Activated T-cell treated with anti-CD3 and anti-CD28 coated beads, Interleukin-2, amount 50 U/mL, for 4 hours (primary cell): ENCODE results near the gene SLC9A9. TPM values are rescaled to one million over a fixed set of nuclear protein-coding genes. Genes with fewer than 3 reads are reported as not detected.

Experiments used
- ATAC-seq, 2 donors: fragments of 200-7000 bp; cut with Tn5 transposase; one replicate each; pipeline ENCODE4 v1.10.0; 2021
- DNase-seq: peaks from one replicate; pipeline ENCODE4 v3.0.0-alpha.2; 2020
- H3K27me3 Mint-ChIP-seq: one replicate; pipeline ENCODE4 v1.8.0; 2021; ENCODE audit warnings: low read depth, mixed read lengths
- H3K36me3 Mint-ChIP-seq: one replicate; pipeline ENCODE4 v1.8.0; 2022; ENCODE audit warnings: mixed read lengths; ENCODE audit not compliant: insufficient read depth
- H3K4me1 Mint-ChIP-seq: one replicate; pipeline ENCODE4 v1.8.0; 2021; ENCODE audit warnings: low read depth, mixed read lengths
- H3K4me3 Mint-ChIP-seq: one replicate; pipeline ENCODE4 v1.8.0; 2021; ENCODE audit warnings: mild to moderate bottlenecking, moderate library complexity, mixed read lengths
- H3K9me3 Mint-ChIP-seq: one replicate; pipeline ENCODE4 v1.8.0; 2021; ENCODE audit warnings: mixed read lengths
- total RNA-seq, 3 donors: library from RNA; stranded (reverse); gene quantifications; one replicate each; pipeline ENCODE4 v1.2.1, GENCODE V29; 2021

SLC9A9 gene
- total RNA-seq, 3 donors from 2014 or later = 0.56 to 0.98 (median 0.87) TPM

DNA sequence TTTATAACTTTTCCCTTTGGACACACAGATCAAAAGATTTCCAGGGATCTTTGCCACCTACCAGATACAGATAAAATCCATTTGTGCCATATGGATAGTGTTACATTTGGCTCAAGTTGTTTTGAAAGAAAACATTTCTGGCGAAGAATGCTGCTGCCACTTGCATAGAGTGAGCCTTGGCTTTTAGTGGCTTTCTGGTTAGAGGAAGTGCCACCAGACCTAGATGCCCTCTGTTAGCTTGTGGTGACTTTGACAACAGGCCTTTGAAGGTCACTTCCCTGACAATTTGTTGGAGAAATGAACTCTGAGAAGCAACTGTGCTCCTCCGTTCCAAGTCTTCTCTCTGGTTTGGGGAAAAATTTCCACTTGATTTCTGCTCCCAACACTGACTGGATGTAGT, 570.7 kb downstream of the SLC9A9 start:
- H3K9me3 Mint-ChIP-seq = no peaks in the 10 kb centered on the region
- DNase-seq = no peak
- peaks cover 19% of the 10 kb centered on the region for H3K4me1 Mint-ChIP-seq
- peaks cover 4% of the 10 kb centered on the region for H3K36me3 Mint-ChIP-seq
- ATAC-seq = no peak
- no peak overlapping the region for H3K4me3 Mint-ChIP-seq
- no peaks in the 10 kb centered on the region for H3K27me3 Mint-ChIP-seq

DNA sequence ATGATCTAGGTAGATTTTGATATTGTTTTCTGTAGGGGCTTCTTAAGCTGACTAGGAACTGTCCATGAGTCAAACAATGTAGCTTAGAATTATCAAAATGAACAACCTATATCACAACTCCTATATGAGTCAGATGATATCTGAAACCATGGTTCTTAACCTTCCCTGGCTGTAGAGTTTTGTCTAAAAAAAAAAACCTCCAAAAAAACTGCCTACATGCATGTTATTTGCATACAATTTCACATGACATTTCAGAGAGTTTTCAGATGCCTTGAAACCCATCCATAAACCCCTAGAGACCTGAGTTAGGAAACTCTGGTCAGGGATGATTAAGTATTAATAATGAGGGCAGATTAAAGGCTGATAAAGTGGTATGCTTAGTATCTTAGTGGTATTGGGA, 571.7 kb downstream of the SLC9A9 start:
- H3K27me3 Mint-ChIP-seq = no peaks in the 10 kb centered on the region
- H3K9me3 Mint-ChIP-seq = no peaks in the 10 kb centered on the region
- peaks cover 14% of the 10 kb centered on the region for H3K4me1 Mint-ChIP-seq
- ATAC-seq (peak; percentile 81 to 92), DNase-seq (no peak)
- H3K36me3 Mint-ChIP-seq = peaks cover 4% of the 10 kb centered on the region
- H3K4me3 Mint-ChIP-seq = no peak overlapping the region

- Mint-ChIP-seq H3K4me1 (peaks cover 14% of the 10 kb centered on the region), H3K36me3 (peaks cover 4% of the 10 kb centered on the region), H3K9me3 (no peaks in the 10 kb centered on the region), H3K4me3 (no peak overlapping the region), H3K27me3 (no peaks in the 10 kb centered on the region)
- DNase-seq = no peak
- no peak for ATAC-seq
Observed at GRCh38 chr3:143273975-143274690, 574.1 kb downstream of the SLC9A9 start.

DNA sequence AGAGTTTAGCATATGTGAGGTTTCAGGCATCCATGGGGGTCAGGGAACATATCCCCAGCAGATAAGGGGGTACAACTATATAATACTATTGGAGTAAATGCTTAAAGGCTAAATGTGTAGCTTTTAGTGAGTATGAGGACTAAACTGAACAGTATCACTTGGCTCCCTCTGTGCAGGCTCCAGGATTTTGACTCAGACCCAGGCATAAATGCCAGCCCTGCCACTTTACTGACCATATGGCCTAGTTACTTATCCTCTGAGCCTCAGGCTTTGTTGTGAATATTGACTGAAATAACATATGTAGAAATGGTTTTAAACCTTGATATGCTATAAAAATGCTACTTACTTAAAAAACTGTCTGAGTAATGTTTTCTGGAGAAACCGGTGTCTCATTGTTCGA, 577.1 kb downstream of the SLC9A9 start:
- Mint-ChIP-seq H3K27me3 (no peaks in the 10 kb centered on the region), H3K4me3 (no peak overlapping the region), H3K36me3 (peaks cover 6% of the 10 kb centered on the region), H3K4me1 (peaks cover 3% of the 10 kb centered on the region), H3K9me3 (no peaks in the 10 kb centered on the region)
- no peak for ATAC-seq
- no peak for DNase-seq

GRCh38 chr3:143269741-143270140, 578.5 kb downstream of the SLC9A9 start:
- Mint-ChIP-seq H3K4me3 (no peak overlapping the region), H3K36me3 (peaks cover 14% of the 10 kb centered on the region), H3K4me1 (no peaks in the 10 kb centered on the region), H3K27me3 (no peaks in the 10 kb centered on the region), H3K9me3 (no peaks in the 10 kb centered on the region)
- DNase-seq = no peak
- ATAC-seq = no peak

- no peaks in the 10 kb centered on the region for H3K4me1 Mint-ChIP-seq
- H3K36me3 Mint-ChIP-seq = peaks cover 15% of the 10 kb centered on the region
- ATAC-seq (no peak), DNase-seq (no peak)
- no peaks in the 10 kb centered on the region for H3K9me3 Mint-ChIP-seq
- no peaks in the 10 kb centered on the region for H3K27me3 Mint-ChIP-seq
- no peak overlapping the region for H3K4me3 Mint-ChIP-seq
Observed at GRCh38 chr3:143267989-143268388, 580.3 kb downstream of the SLC9A9 start.

GRCh38 chr3:143266927-143267326, 581.3 kb downstream of the SLC9A9 start:
- no peaks in the 10 kb centered on the region for H3K9me3 Mint-ChIP-seq
- no peak for ATAC-seq

DNA sequence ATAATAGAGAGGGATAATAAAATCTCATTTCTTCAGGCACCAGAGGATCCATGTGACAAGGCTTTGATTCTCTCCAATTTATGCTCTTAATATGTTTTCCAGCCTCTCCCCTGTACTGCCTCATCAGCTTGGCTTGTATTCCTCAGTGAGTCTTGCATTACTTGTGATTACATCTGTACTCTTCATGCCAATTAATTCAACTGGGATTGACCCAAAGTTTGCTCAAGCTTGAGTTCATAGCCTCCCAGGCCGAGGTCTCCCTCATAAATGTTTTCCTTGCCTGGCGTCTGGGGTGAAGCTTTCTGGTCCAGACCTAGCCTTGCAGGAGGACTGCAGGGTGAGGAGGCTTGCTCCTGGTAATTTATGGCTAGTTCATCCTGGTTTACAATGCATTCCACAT, 581.8 kb downstream of the SLC9A9 start:
- ATAC-seq = no peak
- H3K27me3 Mint-ChIP-seq = no peaks in the 10 kb centered on the region
- H3K9me3 Mint-ChIP-seq = no peaks in the 10 kb centered on the region
- no peaks in the 10 kb centered on the region for H3K4me1 Mint-ChIP-seq
- no peak for DNase-seq
- H3K4me3 Mint-ChIP-seq = no peak overlapping the region
- peaks cover 15% of the 10 kb centered on the region for H3K36me3 Mint-ChIP-seq

More at GRCh38 chr3:143266927-143267326, 581.3 kb downstream of the SLC9A9 start:
- H3K4me3 Mint-ChIP-seq = no peak overlapping the region
- H3K4me1 Mint-ChIP-seq = no peaks in the 10 kb centered on the region
- no peaks in the 10 kb centered on the region for H3K27me3 Mint-ChIP-seq
- no peak for DNase-seq
- H3K36me3 Mint-ChIP-seq = peaks cover 15% of the 10 kb centered on the region

DNA sequence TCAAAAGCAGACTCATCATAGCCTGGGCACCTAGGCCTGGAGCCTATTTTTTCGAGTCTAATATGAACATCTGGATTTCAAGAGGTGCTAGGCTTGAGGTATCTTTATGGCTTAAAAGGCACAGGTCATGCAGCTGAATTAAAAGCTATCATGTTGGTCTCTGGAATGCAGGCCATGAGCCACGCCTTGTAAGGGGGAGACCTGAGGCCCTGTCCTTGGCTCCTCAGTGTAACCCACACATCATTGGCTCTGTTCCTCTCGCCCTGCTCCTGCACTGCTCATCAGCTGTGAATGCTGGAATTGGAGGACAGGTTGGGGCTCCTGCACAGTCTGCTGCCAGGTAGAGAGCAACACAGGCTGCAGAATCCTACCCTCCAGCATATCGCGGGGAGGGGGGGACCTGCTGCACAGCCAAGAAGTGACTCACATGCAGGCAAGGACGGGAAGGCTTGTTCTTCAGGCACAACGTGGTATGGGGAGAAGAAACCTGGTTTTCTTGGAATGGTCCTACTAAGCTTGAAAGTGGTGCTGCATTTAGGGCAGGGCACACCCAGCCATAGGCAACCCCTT, 582.7 kb downstream of the SLC9A9 start:
- H3K4me3 Mint-ChIP-seq = no peak overlapping the region
- DNase-seq (no peak), ATAC-seq (no peak)
- H3K36me3 Mint-ChIP-seq = peaks cover 15% of the 10 kb centered on the region
- no peaks in the 10 kb centered on the region for H3K27me3 Mint-ChIP-seq
- H3K9me3 Mint-ChIP-seq = no peaks in the 10 kb centered on the region
- H3K4me1 Mint-ChIP-seq = no peaks in the 10 kb centered on the region

- no peak for ATAC-seq
- Mint-ChIP-seq H3K36me3 (peaks cover 13% of the 10 kb centered on the region), H3K9me3 (no peaks in the 10 kb centered on the region), H3K4me3 (no peak overlapping the region), H3K4me1 (no peaks in the 10 kb centered on the region), H3K27me3 (no peaks in the 10 kb centered on the region)
- DNase-seq = no peak
Observed at GRCh38 chr3:143263852-143264513, 584.3 kb downstream of the SLC9A9 start.

GRCh38 chr3:143261848-143262247, 586.4 kb downstream of the SLC9A9 start:
- ATAC-seq (no peak), DNase-seq (no peak)
- no peaks in the 10 kb centered on the region for H3K4me1 Mint-ChIP-seq
- peaks cover 13% of the 10 kb centered on the region for H3K36me3 Mint-ChIP-seq
- no peaks in the 10 kb centered on the region for H3K9me3 Mint-ChIP-seq
- no peak overlapping the region for H3K4me3 Mint-ChIP-seq
- H3K27me3 Mint-ChIP-seq = no peaks in the 10 kb centered on the region

- H3K9me3 Mint-ChIP-seq = no peaks in the 10 kb centered on the region
- no peaks in the 10 kb centered on the region for H3K27me3 Mint-ChIP-seq
- H3K36me3 Mint-ChIP-seq = no peaks in the 10 kb centered on the region
- peaks cover 1% of the 10 kb centered on the region for H3K4me1 Mint-ChIP-seq
- DNase-seq (no peak), ATAC-seq (no peak)
- H3K4me3 Mint-ChIP-seq = no peak overlapping the region
Observed at GRCh38 chr3:143258692-143259091, 589.6 kb downstream of the SLC9A9 start.

GRCh38 chr3:143256416-143256815, 591.9 kb downstream of the SLC9A9 start:
- peaks cover 1% of the 10 kb centered on the region for H3K4me1 Mint-ChIP-seq
- H3K4me3 Mint-ChIP-seq = no peak overlapping the region
- H3K9me3 Mint-ChIP-seq = no peaks in the 10 kb centered on the region
- no peak for DNase-seq
- no peak for ATAC-seq
- H3K36me3 Mint-ChIP-seq = no peaks in the 10 kb centered on the region
- H3K27me3 Mint-ChIP-seq = no peaks in the 10 kb centered on the region

DNA sequence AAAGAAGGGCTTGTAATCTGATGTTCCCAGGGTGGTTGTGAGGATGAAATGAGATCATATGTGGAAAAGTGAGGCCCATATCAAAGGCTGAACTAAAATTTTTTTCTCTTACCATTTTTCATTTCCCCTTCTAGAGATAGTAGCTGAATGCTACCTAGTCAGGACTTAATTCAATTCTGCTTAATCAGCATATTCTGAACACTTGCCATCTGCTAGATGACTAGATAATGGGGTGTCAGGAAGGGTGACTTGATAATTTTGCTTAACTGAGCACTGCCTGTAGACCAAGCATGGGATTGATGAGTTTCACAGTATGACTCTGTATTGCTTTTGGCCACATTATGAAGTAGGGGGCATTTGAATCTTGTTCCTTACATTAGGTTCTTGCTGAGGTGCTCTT, 592.5 kb downstream of the SLC9A9 start:
- H3K4me1 Mint-ChIP-seq = peaks cover 1% of the 10 kb centered on the region
- H3K9me3 Mint-ChIP-seq = peaks cover under 1% of the 10 kb centered on the region
- no peak overlapping the region for H3K4me3 Mint-ChIP-seq

GRCh38 chr3:143252931-143253330, 595.3 kb downstream of the SLC9A9 start:
- H3K9me3 Mint-ChIP-seq = peaks cover 4% of the 10 kb centered on the region
- DNase-seq = no peak
- no peak for ATAC-seq
- H3K4me1 Mint-ChIP-seq = peaks cover 1% of the 10 kb centered on the region
- no peaks in the 10 kb centered on the region for H3K36me3 Mint-ChIP-seq
- H3K4me3 Mint-ChIP-seq = no peak overlapping the region
- no peaks in the 10 kb centered on the region for H3K27me3 Mint-ChIP-seq

More for the DNA sequence above, 592.5 kb downstream of the SLC9A9 start:
- no peak for DNase-seq
- ATAC-seq = no peak
- Mint-ChIP-seq H3K27me3 (no peaks in the 10 kb centered on the region), H3K36me3 (no peaks in the 10 kb centered on the region)
